SHP77 treated with DMSO at 0.1 percent for 48 hours (cell line): ENCODE measurements around the gene CREBBP.

Experiments
- DNase-seq: peaks from one replicate; lab custom pipeline; 2025; lab: John Stamatoyannopoulos, UW

Gene CREBBP

GRCh38 chr16:3736116-3736515 lies 144.4 kb downstream of the CREBBP start:
- DNase-seq = no peak

GRCh38 chr16:3735541-3735940 lies 145.0 kb downstream of the CREBBP start:
- no peak for DNase-seq

GRCh38 chr16:3734758-3735221 lies 145.7 kb downstream of the CREBBP start:
- DNase-seq = no peak

GRCh38 chr16:3734084-3734757 lies 146.3 kb downstream of the CREBBP start:
- DNase-seq = no peak

GRCh38 chr16:3732171-3732570 lies 148.3 kb downstream of the CREBBP start:
- DNase-seq = no peak

- DNase-seq = no peak
Observed at GRCh38 chr16:3731126-3731935, 149.2 kb downstream of the CREBBP start.

- no peak for DNase-seq
Observed at GRCh38 chr16:3730161-3731125, 150.1 kb downstream of the CREBBP start.

GRCh38 chr16:3729161-3730112 lies 151.1 kb downstream of the CREBBP start:
- DNase-seq = no peak

- no peak for DNase-seq
Observed at GRCh38 chr16:3728424-3729160, 151.9 kb downstream of the CREBBP start.

- DNase-seq = no peak
Observed at GRCh38 chr16:3727806-3728381, 152.6 kb downstream of the CREBBP start.

- DNase-seq = no peak
Observed at GRCh38 chr16:3726021-3726687, 154.4 kb downstream of the CREBBP start.

- no peak for DNase-seq
Observed at GRCh38 chr16:3725276-3725675, 155.2 kb downstream of the CREBBP start.

GRCh38 chr16:3722508-3722907 lies 158.0 kb downstream of the CREBBP start:
- DNase-seq = no peak

GRCh38 chr16:3720418-3720817 lies 160.1 kb downstream of the CREBBP start:
- no peak for DNase-seq

GRCh38 chr16:3718628-3719027 lies 161.9 kb downstream of the CREBBP start:
- no peak for DNase-seq

GRCh38 chr16:3718019-3718391 lies 162.5 kb downstream of the CREBBP start:
- DNase-seq = no peak

GRCh38 chr16:3717235-3718018 lies 163.1 kb downstream of the CREBBP start, which contains the start of gene TRAP1:
Gene TRAP1, minus strand, starts transcription at chr16:3717524. Its CDS starts 16 bp downstream, at chr16:3717508.
- DNase-seq = peak; percentile 35

GRCh38 chr16:3716831-3717234 lies 163.7 kb downstream of the CREBBP start:
- no peak for DNase-seq
